Breast epithelium (tissue), 4 donors: ENCODE measurements around the gene CDK5R1. TPM values are rescaled to one million over a fixed set of nuclear protein-coding genes. Genes with fewer than 3 reads are reported as not detected.

Experiments used
- DNase-seq, 2 donors: peaks; one replicate each; pipeline ENCODE4 v3.0.0-alpha.2; 2019; ENCODE audit warnings: low spot score in 2 of 2
- H3K27ac ChIP-seq, 2 donors: fragments of 200-600 bp; sonication (generic) in 1 of 2; one replicate each; pipeline ENCODE4 v1.5.1; 2016 to 2019; ENCODE audit warnings: mild to moderate bottlenecking in 1 of 2
- H3K27me3 ChIP-seq, 2 donors: fragments of 200-600 bp; sonication (generic) in 1 of 2; one replicate each; pipeline versions ENCODE4 v1.5.1 to v1.6.0; 2017 to 2019; ENCODE audit warnings: control low read depth in 1 of 2, mild to moderate bottlenecking in 1 of 2
- H3K36me3 ChIP-seq: fragments of 200-600 bp; one replicate; pipeline ENCODE4 v1.5.1; 2019
- H3K4me1 ChIP-seq, 2 donors: fragments of 200-600 bp; sonication (generic); one replicate each; pipeline ENCODE4 v1.5.1; 2016 to 2019; ENCODE audit warnings: control low read depth in 1 of 2
- H3K4me3 ChIP-seq, 3 donors: fragments of 200-600 bp; sonication (generic); 1 replicate in 2 of 3; 2 replicates in 1 of 3; pipeline ENCODE4 v1.5.1; 2016 to 2019; ENCODE audit warnings: mild to moderate bottlenecking in 3 of 3, moderate library complexity in 2 of 3
- H3K9me3 ChIP-seq, 2 donors: fragments of 200-600 bp; sonication (generic) in 1 of 2; one replicate each; pipeline ENCODE4 v1.5.1; 2016 to 2019; ENCODE audit warnings: control low read depth in 1 of 2
- POLR2A ChIP-seq: fragments of 450-650 bp; IDR thresholded peaks from one replicate; pipeline ENCODE4 v1.6.1; 2016; ENCODE audit warnings: antibody characterized with exemption, mild to moderate bottlenecking, moderate library complexity
- POLR2AphosphoS5 ChIP-seq, 3 donors: sonication (generic); formaldehyde crosslinking; IDR thresholded peaks; one replicate each; pipeline ENCODE4 v1.6.1; 2017; ENCODE audit warnings: antibody characterized with exemption in 3 of 3
- intact Hi-C: fragments of 100-400 bp; cut with DNase I; formaldehyde crosslinking; loops from one replicate; pipeline ENCODE4 v1.15.1; 2023; ENCODE audit warnings: low total_unique reads
- total RNA-seq, 3 donors: library from RNA; depleted of rRNA; stranded (reverse); fragments of >200 nt; gene quantifications; one replicate each; pipeline ENCODE4 v1.1.0, GENCODE V29; 2016
- TF ChIP-seq, protein P1 (sequence below), 3 donors: fragments of 450-650 bp; IDR thresholded peaks; one replicate each; pipeline ENCODE4 v1.5.1; 2016 to 2017; ENCODE audit warnings: antibody characterized with exemption in 3 of 3, mild to moderate bottlenecking in 3 of 3, moderate library complexity in 3 of 3

The CDK5R1 gene
- total RNA-seq, 3 donors from 2014 or later, result 0.66 to 0.88 (median 0.80) TPM

DNA sequence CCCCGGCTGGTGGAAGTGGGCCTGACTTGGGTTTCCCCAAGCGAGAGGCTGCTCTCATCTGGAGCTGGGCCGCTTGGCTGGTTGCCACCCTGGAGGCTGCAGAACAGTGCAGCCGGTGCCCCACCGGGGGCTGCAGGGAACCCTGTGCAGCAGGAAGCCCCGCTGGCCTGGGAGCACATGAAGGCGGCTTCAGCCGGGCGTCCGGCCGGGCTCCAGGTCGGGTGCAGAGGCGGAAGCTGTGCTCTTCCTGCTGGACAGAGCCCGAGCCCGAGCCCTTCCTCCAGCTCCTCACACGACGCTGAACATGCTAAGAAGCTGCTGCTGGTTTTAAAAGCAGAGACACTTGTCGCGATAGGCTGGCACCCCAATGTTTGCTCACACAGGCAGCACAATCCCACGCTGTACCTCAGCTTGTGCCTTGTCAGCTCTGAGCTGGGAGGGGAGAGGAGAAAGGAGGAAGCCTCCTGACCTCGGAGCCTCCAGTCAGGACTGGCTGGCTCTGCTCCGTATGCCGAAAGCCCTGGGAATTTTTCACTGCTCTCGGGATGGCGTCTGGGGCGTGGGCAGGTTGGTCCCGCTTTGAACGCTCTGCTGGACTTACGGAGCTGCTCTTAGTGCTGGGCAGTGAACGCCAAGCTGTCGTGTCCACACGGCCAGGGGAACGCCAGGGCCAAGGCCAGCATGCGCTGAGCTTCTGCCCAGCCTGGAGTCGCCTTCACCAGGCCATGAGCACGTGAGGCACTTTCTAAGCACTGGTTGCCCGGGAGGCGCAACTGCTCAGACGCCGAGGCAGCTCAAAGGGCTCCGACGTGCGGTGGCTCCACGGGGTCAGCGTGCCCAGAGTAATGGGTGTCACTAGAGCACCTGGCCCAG lies 8.8 kb downstream of the CDK5R1 start:
- DNase-seq, result no peak
- no peaks in the 10 kb centered on the region for H3K27me3 ChIP-seq
- intact Hi-C loops, result no loop called here
- no peak overlapping the region for H3K27ac ChIP-seq
- no peaks in the 10 kb centered on the region for H3K9me3 ChIP-seq
- TF ChIP-seq, protein P1, sequence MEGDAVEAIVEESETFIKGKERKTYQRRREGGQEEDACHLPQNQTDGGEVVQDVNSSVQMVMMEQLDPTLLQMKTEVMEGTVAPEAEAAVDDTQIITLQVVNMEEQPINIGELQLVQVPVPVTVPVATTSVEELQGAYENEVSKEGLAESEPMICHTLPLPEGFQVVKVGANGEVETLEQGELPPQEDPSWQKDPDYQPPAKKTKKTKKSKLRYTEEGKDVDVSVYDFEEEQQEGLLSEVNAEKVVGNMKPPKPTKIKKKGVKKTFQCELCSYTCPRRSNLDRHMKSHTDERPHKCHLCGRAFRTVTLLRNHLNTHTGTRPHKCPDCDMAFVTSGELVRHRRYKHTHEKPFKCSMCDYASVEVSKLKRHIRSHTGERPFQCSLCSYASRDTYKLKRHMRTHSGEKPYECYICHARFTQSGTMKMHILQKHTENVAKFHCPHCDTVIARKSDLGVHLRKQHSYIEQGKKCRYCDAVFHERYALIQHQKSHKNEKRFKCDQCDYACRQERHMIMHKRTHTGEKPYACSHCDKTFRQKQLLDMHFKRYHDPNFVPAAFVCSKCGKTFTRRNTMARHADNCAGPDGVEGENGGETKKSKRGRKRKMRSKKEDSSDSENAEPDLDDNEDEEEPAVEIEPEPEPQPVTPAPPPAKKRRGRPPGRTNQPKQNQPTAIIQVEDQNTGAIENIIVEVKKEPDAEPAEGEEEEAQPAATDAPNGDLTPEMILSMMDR (IDR thresholded peaks at IDR 0.05), result no peak
- TF ChIP-seq POLR2A (no peak), POLR2AphosphoS5 (IDR thresholded peaks at IDR 0.05) (no peak)
- no peak overlapping the region for H3K4me3 ChIP-seq
- H3K4me1 ChIP-seq, result no peaks in the 10 kb centered on the region
- no peaks in the 10 kb centered on the region for H3K36me3 ChIP-seq

DNA sequence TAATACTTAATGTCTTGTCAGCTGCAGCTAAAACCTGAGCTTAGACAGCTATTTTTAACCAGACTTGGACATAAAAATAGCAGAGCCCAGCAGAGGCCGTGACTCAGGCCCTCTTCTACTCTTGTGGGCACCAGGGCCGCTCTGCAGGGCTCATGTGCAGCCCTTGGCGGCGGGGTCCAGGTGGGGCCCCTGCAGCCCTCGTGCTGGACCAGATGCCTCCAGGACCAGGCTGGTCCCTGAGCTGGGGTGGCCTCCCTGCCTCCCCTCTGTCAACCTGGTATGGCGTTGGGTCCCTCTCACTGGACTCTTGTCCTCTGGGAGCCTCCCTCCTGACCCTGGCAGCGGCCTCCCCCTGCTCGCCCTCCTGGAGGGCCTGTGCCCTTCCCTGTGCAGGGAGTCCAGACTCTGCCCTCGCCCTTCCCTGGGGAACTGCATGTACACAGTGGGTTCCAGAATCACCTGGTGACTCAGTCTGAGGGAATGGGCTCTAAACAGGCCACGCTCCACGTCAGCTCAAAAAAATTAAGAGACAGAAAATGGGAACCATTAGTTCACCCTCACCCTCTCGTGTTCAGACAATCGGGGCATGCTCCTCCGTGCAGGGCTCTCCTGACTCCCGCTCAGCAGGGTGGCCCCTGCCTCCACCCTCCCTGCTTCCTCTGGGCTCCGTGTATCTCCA lies 9.7 kb downstream of the CDK5R1 start:
- no peak for TF ChIP-seq POLR2A
- TF ChIP-seq, protein P1 (IDR thresholded peaks at IDR 0.05), result no peak
- no peak for TF ChIP-seq POLR2AphosphoS5 (IDR thresholded peaks at IDR 0.05)
- no peak for DNase-seq
- Histone ChIP-seq H3K27ac (no peak overlapping the region), H3K27me3 (no peaks in the 10 kb centered on the region), H3K4me3 (no peak overlapping the region), H3K36me3 (no peaks in the 10 kb centered on the region), H3K9me3 (no peaks in the 10 kb centered on the region), H3K4me1 (no peaks in the 10 kb centered on the region)
- intact Hi-C loops, result no loop called here

DNA sequence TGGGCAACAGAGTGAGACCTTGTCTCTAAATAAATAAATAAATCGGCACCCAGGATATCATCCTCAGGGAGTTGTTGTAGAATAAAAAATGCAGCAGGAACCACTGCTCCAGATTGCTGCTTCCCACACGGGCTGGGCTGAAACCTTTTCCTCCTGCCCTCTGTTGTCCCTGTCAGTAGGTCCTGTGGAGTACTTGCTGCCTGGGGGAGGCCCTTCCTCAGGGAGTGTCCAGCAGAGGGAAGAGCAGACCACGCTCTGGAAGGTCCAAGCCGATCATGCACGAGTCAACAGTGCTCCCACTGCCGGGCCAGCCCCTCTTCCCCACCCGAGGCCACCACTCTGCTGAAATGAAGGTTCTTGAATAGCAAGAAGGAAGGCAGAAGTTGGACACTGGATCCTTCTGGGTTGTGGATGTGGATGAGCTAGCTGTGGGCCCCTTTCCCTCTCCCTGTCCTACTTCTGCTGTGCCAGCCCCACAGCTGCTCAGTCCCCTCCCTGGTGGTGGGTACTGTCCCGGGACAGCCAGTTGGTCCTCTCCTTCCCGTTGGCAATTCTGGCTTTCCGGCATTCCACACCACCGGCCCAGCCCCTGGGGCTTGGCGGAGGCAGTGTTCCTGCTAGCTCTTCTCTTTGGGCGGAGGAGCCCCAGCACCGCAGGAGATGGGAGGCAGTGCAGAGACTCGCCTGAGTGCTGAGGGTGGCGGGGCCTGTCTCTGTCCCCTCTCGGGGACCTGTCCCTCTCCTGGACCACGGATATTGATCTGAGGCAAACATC lies 10.8 kb downstream of the CDK5R1 start:
- H3K27me3 ChIP-seq, result no peaks in the 10 kb centered on the region
- intact Hi-C loops, result no loop called here
- no peak overlapping the region for H3K27ac ChIP-seq
- no peak overlapping the region for H3K4me3 ChIP-seq
- no peak for DNase-seq
- H3K9me3 ChIP-seq, result no peaks in the 10 kb centered on the region
- H3K4me1 ChIP-seq, result no peaks in the 10 kb centered on the region
- no peaks in the 10 kb centered on the region for H3K36me3 ChIP-seq
- TF ChIP-seq POLR2A, result no peak
- TF ChIP-seq POLR2AphosphoS5 (IDR thresholded peaks at IDR 0.05), result no peak
- TF ChIP-seq, protein P1 (IDR thresholded peaks at IDR 0.05), result no peak

- no peak for DNase-seq
- no peaks in the 10 kb centered on the region for H3K9me3 ChIP-seq
- no peaks in the 10 kb centered on the region for H3K36me3 ChIP-seq
- no peak overlapping the region for H3K4me3 ChIP-seq
- H3K4me1 ChIP-seq, result no peaks in the 10 kb centered on the region
- H3K27ac ChIP-seq, result no peak overlapping the region
- intact Hi-C loops, result no loop called here
- no peak for TF ChIP-seq POLR2A
- TF ChIP-seq POLR2AphosphoS5 (IDR thresholded peaks at IDR 0.05), result no peak
- TF ChIP-seq, protein P1 (IDR thresholded peaks at IDR 0.05), result no peak
- no peaks in the 10 kb centered on the region for H3K27me3 ChIP-seq
Observed at GRCh38 chr17:32498391-32498790, 11.6 kb downstream of the CDK5R1 start.
